ENCODE results near the gene DACH1.

The DACH1 gene

DNA sequence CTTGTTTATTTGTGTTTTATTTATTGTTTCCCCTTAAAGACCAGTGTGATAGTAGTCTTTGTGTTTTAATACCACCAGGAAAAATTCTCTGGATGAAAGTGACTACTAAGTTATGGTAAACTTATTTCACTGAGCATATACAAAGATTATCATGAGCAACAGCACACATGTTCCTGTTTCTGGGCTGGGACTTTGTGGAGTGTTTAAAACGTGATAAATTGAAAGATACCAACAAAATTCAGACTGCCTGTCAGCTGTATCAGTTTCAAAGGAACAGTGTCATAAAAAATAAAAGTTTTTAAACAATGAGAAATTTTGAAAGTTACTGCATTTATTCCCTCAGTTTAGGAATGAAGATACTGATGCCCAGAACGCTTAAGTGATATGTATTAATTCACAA is 259.4 kb downstream of the DACH1 start:
- no peak overlapping the region for H2AK5ac ChIP-seq (ENCODE audit: low read depth, low read length)
- H2BK12ac ChIP-seq (ENCODE audit: low read length), result no peak overlapping the region
- H3K79me1 ChIP-seq (ENCODE audit: low read depth, low read length), result no peaks in the 10 kb centered on the region
- H3K9me3 ChIP-seq (replicated peaks in 1 of 2; ENCODE audit: control insufficient read depth in 2 of 2, insufficient read depth in 1 of 2, low read depth in 1 of 2, low read length in 2 of 2), result no peaks in the 10 kb centered on the region
- H4K8ac ChIP-seq (ENCODE audit: low read depth, low read length), result no peak overlapping the region
- H2BK5ac ChIP-seq (ENCODE audit: low read length), result no peak overlapping the region
- H2AFZ ChIP-seq (ENCODE audit: low read length), result no peak overlapping the region
- H3K23ac ChIP-seq (ENCODE audit: low read depth, low read length, poor library complexity), result no peak overlapping the region
- no peaks in the 10 kb centered on the region for H3K27me3 ChIP-seq (ENCODE audit: control insufficient read depth in 3 of 3, insufficient read depth in 3 of 3, low read depth in 1 of 3, low read length in 3 of 3)
- no peak overlapping the region for H4K91ac ChIP-seq (ENCODE audit: low read depth, low read length, poor library complexity)
- no peak overlapping the region for H3K4me2 ChIP-seq (ENCODE audit: insufficient read depth, low read length, poor library complexity, severe bottlenecking)
- no peak overlapping the region for H3K4me3 ChIP-seq (ENCODE audit: low read length in 2 of 2)
- H3K27ac ChIP-seq (replicated peaks; ENCODE audit: low read length), result no peak overlapping the region
- no peak overlapping the region for H2BK120ac ChIP-seq (ENCODE audit: low read depth, low read length)
- H3K18ac ChIP-seq (ENCODE audit: low read length), result no peak overlapping the region
- no peak for DNase-seq (ENCODE audit: low spot score)
- no peaks in the 10 kb centered on the region for H3K36me3 ChIP-seq (replicated peaks in 1 of 2; ENCODE audit: control insufficient read depth in 2 of 2, insufficient read depth in 2 of 2, low read length in 2 of 2)
- H3K4me1 ChIP-seq (ENCODE audit: control insufficient read depth in 2 of 2, insufficient read depth in 1 of 2, low read depth in 1 of 2, low read length in 2 of 2), result no peaks in the 10 kb centered on the region
- no peak overlapping the region for H2BK15ac ChIP-seq (ENCODE audit: low read length)
- no peak overlapping the region for H3K9ac ChIP-seq (ENCODE audit: low read depth, low read length, poor library complexity)
- no peak overlapping the region for H3K14ac ChIP-seq (ENCODE audit: low read length)
- H3K4ac ChIP-seq (ENCODE audit: low read length), result no peak overlapping the region
- no CpG with 5 or more reads among the region's 2 CpGs for WGBS, 2 donors (ENCODE audit: extremely low coverage in 2 of 2, insufficient read length in 2 of 2, insufficient replicate concordance in 1 of 2)

DNA sequence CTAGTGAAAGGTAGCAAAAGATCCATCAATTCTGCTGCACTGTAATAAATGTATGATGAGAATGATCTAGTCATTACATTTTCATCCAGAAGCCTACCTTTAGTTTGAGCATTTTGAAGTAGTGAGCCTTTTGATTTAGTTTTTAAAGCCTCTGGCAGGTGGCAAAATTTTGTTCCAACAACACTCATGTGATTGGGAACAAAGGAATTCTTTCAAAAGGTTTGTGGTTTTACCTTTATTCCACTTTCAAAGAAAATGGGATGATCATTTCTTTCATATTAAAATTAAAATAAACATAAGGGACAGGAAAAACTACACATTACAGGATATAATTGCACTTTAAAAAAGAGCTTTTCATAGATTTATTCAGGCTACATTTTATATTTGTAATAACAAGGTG is 260.2 kb downstream of the DACH1 start:
- Histone ChIP-seq H3K27me3 (ENCODE audit: control insufficient read depth in 3 of 3, insufficient read depth in 3 of 3, low read depth in 1 of 3, low read length in 3 of 3) (no peaks in the 10 kb centered on the region), H3K9me3 (replicated peaks in 1 of 2; ENCODE audit: control insufficient read depth in 2 of 2, insufficient read depth in 1 of 2, low read depth in 1 of 2, low read length in 2 of 2) (no peaks in the 10 kb centered on the region), H2AK5ac (ENCODE audit: low read depth, low read length) (no peak overlapping the region), H3K18ac (ENCODE audit: low read length) (no peak overlapping the region), H3K9ac (ENCODE audit: low read depth, low read length, poor library complexity) (no peak overlapping the region), H3K4me2 (ENCODE audit: insufficient read depth, low read length, poor library complexity, severe bottlenecking) (no peak overlapping the region), H3K36me3 (replicated peaks in 1 of 2; ENCODE audit: control insufficient read depth in 2 of 2, insufficient read depth in 2 of 2, low read length in 2 of 2) (no peaks in the 10 kb centered on the region), H3K27ac (replicated peaks; ENCODE audit: low read length) (no peak overlapping the region), H3K4ac (ENCODE audit: low read length) (no peak overlapping the region), H4K91ac (ENCODE audit: low read depth, low read length, poor library complexity) (no peak overlapping the region), H2BK120ac (ENCODE audit: low read depth, low read length) (no peak overlapping the region), H3K4me1 (ENCODE audit: control insufficient read depth in 2 of 2, insufficient read depth in 1 of 2, low read depth in 1 of 2, low read length in 2 of 2) (no peaks in the 10 kb centered on the region), H3K79me1 (ENCODE audit: low read depth, low read length) (no peaks in the 10 kb centered on the region), H4K8ac (ENCODE audit: low read depth, low read length) (no peak overlapping the region), H2BK12ac (ENCODE audit: low read length) (no peak overlapping the region), H3K23ac (ENCODE audit: low read depth, low read length, poor library complexity) (no peak overlapping the region), H3K4me3 (ENCODE audit: low read length in 2 of 2) (no peak overlapping the region), H2BK15ac (ENCODE audit: low read length) (no peak overlapping the region), H3K14ac (ENCODE audit: low read length) (no peak overlapping the region), H2AFZ (ENCODE audit: low read length) (no peak overlapping the region), H2BK5ac (ENCODE audit: low read length) (no peak overlapping the region)
- DNase-seq (ENCODE audit: low spot score), result no peak

DNA sequence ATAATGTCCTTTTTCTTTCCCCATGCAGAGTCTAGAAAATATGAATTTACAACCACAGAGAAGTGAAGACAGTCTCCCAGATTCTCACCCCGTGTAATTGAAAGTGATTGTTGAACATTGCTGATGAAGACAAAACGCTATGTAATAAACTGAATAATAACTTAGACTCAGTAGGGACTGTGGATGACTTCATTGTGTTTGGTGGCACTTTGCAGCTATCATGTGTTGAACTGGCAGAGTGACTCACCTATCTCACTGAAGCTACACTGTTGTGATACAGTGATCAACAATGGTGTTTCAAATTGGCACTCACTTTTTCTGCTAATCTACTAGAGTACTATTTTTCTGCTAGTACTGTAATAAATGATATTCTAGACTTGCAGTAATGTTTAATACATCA is 261.3 kb downstream of the DACH1 start:
- no peak overlapping the region for H3K14ac ChIP-seq (ENCODE audit: low read length)
- H4K8ac ChIP-seq (ENCODE audit: low read depth, low read length), result no peak overlapping the region
- H2BK15ac ChIP-seq (ENCODE audit: low read length), result no peak overlapping the region
- no peak overlapping the region for H3K4me2 ChIP-seq (ENCODE audit: insufficient read depth, low read length, poor library complexity, severe bottlenecking)
- H2BK12ac ChIP-seq (ENCODE audit: low read length), result no peak overlapping the region
- no peak overlapping the region for H2AK5ac ChIP-seq (ENCODE audit: low read depth, low read length)
- no peaks in the 10 kb centered on the region for H3K9me3 ChIP-seq (replicated peaks in 1 of 2; ENCODE audit: control insufficient read depth in 2 of 2, insufficient read depth in 1 of 2, low read depth in 1 of 2, low read length in 2 of 2)
- no peaks in the 10 kb centered on the region for H3K4me1 ChIP-seq (ENCODE audit: control insufficient read depth in 2 of 2, insufficient read depth in 1 of 2, low read depth in 1 of 2, low read length in 2 of 2)
- no peak overlapping the region for H2BK5ac ChIP-seq (ENCODE audit: low read length)
- H3K4ac ChIP-seq (ENCODE audit: low read length), result no peak overlapping the region
- no peaks in the 10 kb centered on the region for H3K27me3 ChIP-seq (ENCODE audit: control insufficient read depth in 3 of 3, insufficient read depth in 3 of 3, low read depth in 1 of 3, low read length in 3 of 3)
- no peak overlapping the region for H4K91ac ChIP-seq (ENCODE audit: low read depth, low read length, poor library complexity)
- H2BK120ac ChIP-seq (ENCODE audit: low read depth, low read length), result no peak overlapping the region
- H3K79me1 ChIP-seq (ENCODE audit: low read depth, low read length), result no peaks in the 10 kb centered on the region
- no peak overlapping the region for H2AFZ ChIP-seq (ENCODE audit: low read length)
- H3K18ac ChIP-seq (ENCODE audit: low read length), result no peak overlapping the region
- no peak overlapping the region for H3K4me3 ChIP-seq (ENCODE audit: low read length in 2 of 2)
- no peaks in the 10 kb centered on the region for H3K36me3 ChIP-seq (replicated peaks in 1 of 2; ENCODE audit: control insufficient read depth in 2 of 2, insufficient read depth in 2 of 2, low read length in 2 of 2)
- DNase-seq (ENCODE audit: low spot score), result no peak
- no peak overlapping the region for H3K23ac ChIP-seq (ENCODE audit: low read depth, low read length, poor library complexity)
- no CpG with 5 or more reads among the region's 2 CpGs for WGBS, 2 donors (ENCODE audit: extremely low coverage in 2 of 2, insufficient read length in 2 of 2, insufficient replicate concordance in 1 of 2)
- no peak overlapping the region for H3K27ac ChIP-seq (replicated peaks; ENCODE audit: low read length)
- H3K9ac ChIP-seq (ENCODE audit: low read depth, low read length, poor library complexity), result no peak overlapping the region

DNA sequence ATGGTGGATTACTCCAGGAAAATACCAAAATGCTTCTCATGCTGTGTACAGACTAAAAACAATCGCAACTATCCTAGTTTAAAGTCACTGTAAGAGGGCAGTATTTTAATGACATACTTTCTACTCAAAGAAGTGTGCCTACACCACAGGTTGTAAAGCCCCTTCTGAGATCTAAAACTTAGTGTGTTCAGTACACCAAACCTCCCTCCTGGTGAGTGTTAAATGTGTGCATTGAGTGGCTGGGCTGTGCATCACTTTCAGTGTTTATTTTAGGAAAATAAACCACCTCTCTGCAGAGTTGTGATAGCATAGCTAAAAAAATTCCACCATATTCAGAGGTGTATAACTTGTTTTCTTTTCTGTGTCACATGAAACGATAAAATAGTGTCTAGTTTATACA is 263.7 kb downstream of the DACH1 start:
- no peak overlapping the region for H3K14ac ChIP-seq (ENCODE audit: low read length)
- no peak overlapping the region for H3K4me2 ChIP-seq (ENCODE audit: insufficient read depth, low read length, poor library complexity, severe bottlenecking)
- H3K18ac ChIP-seq (ENCODE audit: low read length), result no peak overlapping the region
- no peak overlapping the region for H4K8ac ChIP-seq (ENCODE audit: low read depth, low read length)
- no peaks in the 10 kb centered on the region for H3K79me1 ChIP-seq (ENCODE audit: low read depth, low read length)
- no peak overlapping the region for H2BK120ac ChIP-seq (ENCODE audit: low read depth, low read length)
- H4K91ac ChIP-seq (ENCODE audit: low read depth, low read length, poor library complexity), result no peak overlapping the region
- WGBS, 2 donors (ENCODE audit: extremely low coverage in 2 of 2, insufficient read length in 2 of 2, insufficient replicate concordance in 1 of 2), result no CpG with 5 or more reads among the region's 2 CpGs
- H3K4me3 ChIP-seq (ENCODE audit: low read length in 2 of 2), result no peak overlapping the region
- H3K9ac ChIP-seq (ENCODE audit: low read depth, low read length, poor library complexity), result no peak overlapping the region
- no peak overlapping the region for H3K27ac ChIP-seq (replicated peaks; ENCODE audit: low read length)
- H3K4ac ChIP-seq (ENCODE audit: low read length), result no peak overlapping the region
- DNase-seq (ENCODE audit: low spot score), result no peak
- H2BK5ac ChIP-seq (ENCODE audit: low read length), result no peak overlapping the region
- H3K36me3 ChIP-seq (replicated peaks in 1 of 2; ENCODE audit: control insufficient read depth in 2 of 2, insufficient read depth in 2 of 2, low read length in 2 of 2), result no peaks in the 10 kb centered on the region
- no peak overlapping the region for H2AFZ ChIP-seq (ENCODE audit: low read length)
- H3K27me3 ChIP-seq (ENCODE audit: control insufficient read depth in 3 of 3, insufficient read depth in 3 of 3, low read depth in 1 of 3, low read length in 3 of 3), result no peaks in the 10 kb centered on the region
- no peak overlapping the region for H3K23ac ChIP-seq (ENCODE audit: low read depth, low read length, poor library complexity)
- no peak overlapping the region for H2BK15ac ChIP-seq (ENCODE audit: low read length)
- H2BK12ac ChIP-seq (ENCODE audit: low read length), result no peak overlapping the region
- H3K4me1 ChIP-seq (ENCODE audit: control insufficient read depth in 2 of 2, insufficient read depth in 1 of 2, low read depth in 1 of 2, low read length in 2 of 2), result no peaks in the 10 kb centered on the region
- H3K9me3 ChIP-seq (replicated peaks in 1 of 2; ENCODE audit: control insufficient read depth in 2 of 2, insufficient read depth in 1 of 2, low read depth in 1 of 2, low read length in 2 of 2), result no peaks in the 10 kb centered on the region
- H2AK5ac ChIP-seq (ENCODE audit: low read depth, low read length), result no peak overlapping the region
